ENCODE data around the gene GIGYF2.

DNA sequence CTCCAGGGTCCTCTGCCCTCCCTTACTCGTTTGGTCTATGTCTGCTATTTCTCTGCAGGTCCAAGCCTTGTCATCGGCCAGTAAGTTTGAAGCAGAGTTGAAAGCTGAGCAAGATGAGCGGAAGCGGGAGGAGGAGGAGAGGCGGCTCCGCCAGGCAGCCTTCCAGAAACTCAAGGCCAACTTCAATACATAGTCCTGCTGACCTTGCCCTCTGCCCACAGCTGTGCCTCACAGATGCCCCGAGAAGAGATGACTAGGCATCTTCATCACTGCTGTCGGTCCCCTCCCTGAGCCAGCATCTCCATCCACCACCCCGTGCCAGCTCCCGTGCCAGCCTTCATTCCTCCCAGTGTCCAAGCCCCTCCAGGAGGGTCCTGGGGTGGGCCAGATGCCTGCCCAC, 15.6 kb upstream of the GIGYF2 start:
- TF ChIP-seq, protein P1, sequence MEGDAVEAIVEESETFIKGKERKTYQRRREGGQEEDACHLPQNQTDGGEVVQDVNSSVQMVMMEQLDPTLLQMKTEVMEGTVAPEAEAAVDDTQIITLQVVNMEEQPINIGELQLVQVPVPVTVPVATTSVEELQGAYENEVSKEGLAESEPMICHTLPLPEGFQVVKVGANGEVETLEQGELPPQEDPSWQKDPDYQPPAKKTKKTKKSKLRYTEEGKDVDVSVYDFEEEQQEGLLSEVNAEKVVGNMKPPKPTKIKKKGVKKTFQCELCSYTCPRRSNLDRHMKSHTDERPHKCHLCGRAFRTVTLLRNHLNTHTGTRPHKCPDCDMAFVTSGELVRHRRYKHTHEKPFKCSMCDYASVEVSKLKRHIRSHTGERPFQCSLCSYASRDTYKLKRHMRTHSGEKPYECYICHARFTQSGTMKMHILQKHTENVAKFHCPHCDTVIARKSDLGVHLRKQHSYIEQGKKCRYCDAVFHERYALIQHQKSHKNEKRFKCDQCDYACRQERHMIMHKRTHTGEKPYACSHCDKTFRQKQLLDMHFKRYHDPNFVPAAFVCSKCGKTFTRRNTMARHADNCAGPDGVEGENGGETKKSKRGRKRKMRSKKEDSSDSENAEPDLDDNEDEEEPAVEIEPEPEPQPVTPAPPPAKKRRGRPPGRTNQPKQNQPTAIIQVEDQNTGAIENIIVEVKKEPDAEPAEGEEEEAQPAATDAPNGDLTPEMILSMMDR (IDR thresholded peaks at IDR 0.05), result no peak
- TF ChIP-seq POLR2A (IDR thresholded peaks at IDR 0.05), result no peak

Data from heart left ventricle (tissue), 13 donors.